ENCODE data around the gene GGCX. TPM values are rescaled to one million over a fixed set of nuclear protein-coding genes. Genes with fewer than 3 reads are reported as not detected.
"Not testable (repeated sequence)": the region's sequence is repeated elsewhere in the genome, so short reads cannot be mapped to it uniquely, and the experiment has no call there.

Gene GGCX
- total RNA-seq, 1 donor from 2014 or later = 145 TPM

DNA sequence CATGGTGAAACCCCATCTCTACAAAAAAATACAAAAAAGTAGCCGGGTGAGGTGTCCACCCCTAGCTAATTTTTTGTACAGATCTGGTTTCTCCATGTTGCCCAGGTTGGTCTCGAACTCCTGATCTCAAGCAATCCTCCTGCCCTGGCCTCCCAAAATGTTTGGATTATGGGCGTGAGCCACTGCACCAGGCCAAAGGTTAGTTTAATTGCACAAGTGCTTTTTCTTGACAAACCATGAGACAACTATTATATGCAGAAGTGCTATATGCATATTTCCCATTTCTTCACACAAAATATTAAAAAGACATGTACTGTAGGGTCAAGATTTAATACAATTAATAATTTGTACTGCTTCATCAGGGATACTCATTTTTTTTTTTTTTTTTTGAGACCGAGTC lies 5.0 kb upstream of the GGCX start:
- Mint-ChIP-seq H3K4me1 (ENCODE audit: unreplicated experiment) (peaks cover 8% of the 10 kb centered on the region), H3K4me3 (ENCODE audit: unreplicated experiment) (no peak overlapping the region), H3K27ac (ENCODE audit: unreplicated experiment) (no peak overlapping the region), H3K36me3 (ENCODE audit: low read depth, unreplicated experiment) (no peaks in the 10 kb centered on the region), H3K9me3 (ENCODE audit: unreplicated experiment) (no peaks in the 10 kb centered on the region), H3K27me3 (ENCODE audit: unreplicated experiment) (peaks cover 2% of the 10 kb centered on the region)
- DNase-seq (ENCODE audit: low spot score) = no peak
- TF ChIP-seq, protein P1, sequence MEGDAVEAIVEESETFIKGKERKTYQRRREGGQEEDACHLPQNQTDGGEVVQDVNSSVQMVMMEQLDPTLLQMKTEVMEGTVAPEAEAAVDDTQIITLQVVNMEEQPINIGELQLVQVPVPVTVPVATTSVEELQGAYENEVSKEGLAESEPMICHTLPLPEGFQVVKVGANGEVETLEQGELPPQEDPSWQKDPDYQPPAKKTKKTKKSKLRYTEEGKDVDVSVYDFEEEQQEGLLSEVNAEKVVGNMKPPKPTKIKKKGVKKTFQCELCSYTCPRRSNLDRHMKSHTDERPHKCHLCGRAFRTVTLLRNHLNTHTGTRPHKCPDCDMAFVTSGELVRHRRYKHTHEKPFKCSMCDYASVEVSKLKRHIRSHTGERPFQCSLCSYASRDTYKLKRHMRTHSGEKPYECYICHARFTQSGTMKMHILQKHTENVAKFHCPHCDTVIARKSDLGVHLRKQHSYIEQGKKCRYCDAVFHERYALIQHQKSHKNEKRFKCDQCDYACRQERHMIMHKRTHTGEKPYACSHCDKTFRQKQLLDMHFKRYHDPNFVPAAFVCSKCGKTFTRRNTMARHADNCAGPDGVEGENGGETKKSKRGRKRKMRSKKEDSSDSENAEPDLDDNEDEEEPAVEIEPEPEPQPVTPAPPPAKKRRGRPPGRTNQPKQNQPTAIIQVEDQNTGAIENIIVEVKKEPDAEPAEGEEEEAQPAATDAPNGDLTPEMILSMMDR (IDR thresholded peaks at IDR 0.05; ENCODE audit: unreplicated experiment) = no peak

DNA sequence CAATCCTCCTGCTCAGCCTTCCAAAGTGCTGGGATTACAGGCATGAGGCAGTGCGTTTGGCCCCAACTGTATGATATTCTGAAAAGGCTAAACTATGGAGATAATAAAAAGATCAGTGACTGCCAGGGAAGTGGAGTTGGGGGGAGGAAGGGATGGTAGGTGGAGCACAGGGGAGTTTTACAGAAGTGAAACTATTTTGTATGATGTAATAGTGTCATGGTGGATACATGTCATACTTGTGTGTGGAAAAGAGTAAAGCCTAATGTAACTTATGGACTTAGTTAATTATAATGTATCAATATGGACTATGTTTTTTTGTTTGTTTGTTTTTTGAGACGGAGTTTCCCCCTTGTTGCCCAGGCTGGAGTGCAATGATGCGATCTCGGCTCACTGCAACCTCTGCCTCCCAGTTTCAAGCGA lies 2.9 kb upstream of the GGCX start:
- H3K27ac Mint-ChIP-seq (ENCODE audit: unreplicated experiment) = no peak overlapping the region
- no peaks in the 10 kb centered on the region for H3K9me3 Mint-ChIP-seq (ENCODE audit: unreplicated experiment)
- peak overlapping the region; percentile 14 for H3K4me3 Mint-ChIP-seq (ENCODE audit: unreplicated experiment)
- TF ChIP-seq, protein P1 (IDR thresholded peaks at IDR 0.05; ENCODE audit: unreplicated experiment) = no peak
- no peak for DNase-seq (ENCODE audit: low spot score)
- peaks cover 9% of the 10 kb centered on the region for H3K36me3 Mint-ChIP-seq (ENCODE audit: low read depth, unreplicated experiment)
- H3K27me3 Mint-ChIP-seq (ENCODE audit: unreplicated experiment) = peaks cover 3% of the 10 kb centered on the region
- peaks cover 24% of the 10 kb centered on the region for H3K4me1 Mint-ChIP-seq (ENCODE audit: unreplicated experiment)

DNA sequence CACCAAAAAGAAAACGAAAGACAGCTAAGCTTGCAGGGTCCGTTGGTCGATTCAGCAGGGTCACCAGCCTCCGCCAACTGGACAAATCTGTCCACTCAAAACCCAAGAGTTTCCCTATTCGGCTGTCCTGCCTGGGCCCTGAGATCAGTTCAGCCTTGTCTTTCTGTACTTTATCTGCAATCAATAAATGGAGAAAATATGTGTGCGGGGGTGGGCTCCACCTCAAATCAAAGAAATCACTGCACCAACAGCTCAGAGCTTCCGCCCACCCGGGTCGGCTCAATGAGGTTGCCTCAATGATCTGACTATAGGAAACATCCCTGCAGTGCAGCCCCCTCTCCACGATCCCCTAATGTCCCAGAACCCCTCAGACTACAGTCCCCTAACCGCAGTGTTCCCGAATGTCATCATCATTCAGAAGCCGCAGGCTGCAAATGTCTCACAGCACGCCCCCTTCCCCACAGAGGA lies 447 bp downstream of the GGCX start:
- H3K27me3 Mint-ChIP-seq (ENCODE audit: unreplicated experiment) = peaks cover 7% of the 10 kb centered on the region
- H3K4me1 Mint-ChIP-seq (ENCODE audit: unreplicated experiment) = peaks cover 31% of the 10 kb centered on the region
- no peaks in the 10 kb centered on the region for H3K9me3 Mint-ChIP-seq (ENCODE audit: unreplicated experiment)
- peak overlapping the region; percentile 85 for H3K27ac Mint-ChIP-seq (ENCODE audit: unreplicated experiment)
- TF ChIP-seq, protein P1 (IDR thresholded peaks at IDR 0.05; ENCODE audit: unreplicated experiment) = no peak
- peak overlapping the region; percentile 98 for H3K4me3 Mint-ChIP-seq (ENCODE audit: unreplicated experiment)
- no peak for DNase-seq (ENCODE audit: low spot score)
- peaks cover 9% of the 10 kb centered on the region for H3K36me3 Mint-ChIP-seq (ENCODE audit: low read depth, unreplicated experiment)

- Mint-ChIP-seq H3K4me3 (ENCODE audit: unreplicated experiment) (peak overlapping the region; percentile 98), H3K36me3 (ENCODE audit: low read depth, unreplicated experiment) (peaks cover 12% of the 10 kb centered on the region), H3K4me1 (ENCODE audit: unreplicated experiment) (peaks cover 35% of the 10 kb centered on the region), H3K27ac (ENCODE audit: unreplicated experiment) (peak overlapping the region; percentile 85)
- DNase-seq (ENCODE audit: low spot score); H3K27me3 Mint-ChIP-seq (ENCODE audit: unreplicated experiment); H3K9me3 Mint-ChIP-seq (ENCODE audit: unreplicated experiment): not testable (repeated sequence)
Measured at GRCh38 chr2:85560403-85560726, 928 bp downstream of the GGCX start.

GRCh38 chr2:85558160-85558559 lies 3.1 kb downstream of the GGCX start:
- peaks cover 7% of the 10 kb centered on the region for H3K27me3 Mint-ChIP-seq (ENCODE audit: unreplicated experiment)
- H3K9me3 Mint-ChIP-seq (ENCODE audit: unreplicated experiment) = no peaks in the 10 kb centered on the region
- H3K36me3 Mint-ChIP-seq (ENCODE audit: low read depth, unreplicated experiment) = peaks cover 24% of the 10 kb centered on the region
- TF ChIP-seq, protein P1 (IDR thresholded peaks at IDR 0.05; ENCODE audit: unreplicated experiment) = no peak
- DNase-seq (ENCODE audit: low spot score) = no peak
- H3K4me1 Mint-ChIP-seq (ENCODE audit: unreplicated experiment) = peaks cover 55% of the 10 kb centered on the region
- no peak overlapping the region for H3K4me3 Mint-ChIP-seq (ENCODE audit: unreplicated experiment)
- no peak overlapping the region for H3K27ac Mint-ChIP-seq (ENCODE audit: unreplicated experiment)
